Kidney capillary endothelial cell (primary cell): ENCODE measurements around the gene TMEM50A.
A peak's percentile ranks its signal among the peaks of the same experiment; 100 is the strongest.
"Not testable (repeated sequence)": the region's sequence is repeated elsewhere in the genome, so short reads cannot be mapped to it uniquely, and the experiment has no call there.

Source experiments
- DNase-seq: peaks from one replicate; pipeline ENCODE4 v3.0.0-alpha.2; 2018; ENCODE audit warnings: low spot score

Gene TMEM50A

DNA sequence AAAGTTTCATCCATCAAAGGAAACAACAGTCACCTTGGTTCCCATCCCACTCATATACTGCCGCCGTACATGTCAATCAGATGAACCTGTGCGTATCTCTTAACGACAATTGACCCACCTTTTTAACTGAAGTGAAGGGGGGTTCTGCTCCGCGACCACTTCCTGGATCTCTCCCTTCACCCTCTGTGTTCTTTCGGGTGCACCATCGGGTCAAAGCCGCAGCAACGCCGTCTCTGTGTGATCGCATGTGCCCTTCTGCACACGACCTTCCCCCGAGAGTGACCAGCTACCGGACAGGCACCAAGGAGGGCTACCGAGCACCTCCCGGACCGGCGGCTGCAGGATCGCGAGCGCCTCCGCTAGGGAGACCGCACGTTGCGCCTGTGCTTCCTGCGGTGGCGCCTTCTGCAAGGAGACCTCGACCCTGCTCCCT, 1.2 kb upstream of the TMEM50A start:
- not testable (repeated sequence) for DNase-seq

DNA sequence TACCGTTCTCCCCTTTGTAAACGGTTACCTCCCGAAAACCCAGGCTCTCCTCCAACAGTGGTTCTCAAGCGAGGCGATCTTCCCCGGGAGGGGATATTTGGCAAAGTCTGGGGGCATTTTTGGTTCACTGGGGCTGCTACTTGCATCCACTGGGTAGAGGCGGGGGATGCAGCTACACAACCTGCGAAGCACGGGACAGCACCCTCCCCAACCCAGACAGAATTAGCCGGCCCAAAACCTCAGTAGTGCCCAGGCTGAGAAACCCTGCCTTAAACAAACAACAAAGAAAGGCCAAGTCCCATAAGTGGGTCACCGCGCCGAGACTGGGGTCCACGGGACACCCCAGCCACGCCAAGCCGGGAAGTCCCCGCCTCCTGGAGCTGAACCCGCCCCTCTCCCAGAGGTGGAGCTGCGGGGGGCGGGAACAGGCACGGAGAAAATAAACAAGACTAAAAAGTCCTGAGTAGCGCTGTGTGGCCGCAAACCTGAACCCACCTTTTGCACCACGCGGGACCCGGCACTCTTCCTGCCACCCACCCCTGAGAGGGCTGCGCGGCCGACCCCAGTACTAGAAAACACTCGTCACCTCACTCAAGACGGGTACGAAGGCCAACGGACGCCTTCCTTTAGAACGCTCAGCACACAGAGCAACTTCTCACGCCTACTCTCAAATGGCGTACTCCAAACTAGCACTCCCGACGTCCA, 499 bp upstream of the TMEM50A start:
- DNase-seq, result not testable (repeated sequence)

DNA sequence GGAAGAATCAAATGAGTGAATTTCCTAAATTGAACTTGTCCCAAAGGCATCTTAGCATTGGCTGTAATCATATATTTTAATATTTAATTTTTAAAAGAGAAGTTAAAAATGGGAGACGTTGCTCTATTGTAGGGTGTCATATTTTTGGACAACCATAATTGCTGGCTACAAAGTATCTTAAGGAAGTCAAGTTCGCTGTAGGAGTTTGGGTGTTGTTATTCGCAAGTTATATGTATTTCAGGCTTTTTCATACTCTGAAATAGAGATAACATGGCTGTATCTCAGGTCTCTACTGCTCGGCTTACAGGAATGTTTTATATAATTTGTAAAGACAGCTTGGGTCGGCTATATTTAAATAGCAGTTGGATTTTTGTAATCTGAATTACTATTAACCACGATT, 852 bp downstream of the TMEM50A start:
- peak; percentile 41 for DNase-seq

DNA sequence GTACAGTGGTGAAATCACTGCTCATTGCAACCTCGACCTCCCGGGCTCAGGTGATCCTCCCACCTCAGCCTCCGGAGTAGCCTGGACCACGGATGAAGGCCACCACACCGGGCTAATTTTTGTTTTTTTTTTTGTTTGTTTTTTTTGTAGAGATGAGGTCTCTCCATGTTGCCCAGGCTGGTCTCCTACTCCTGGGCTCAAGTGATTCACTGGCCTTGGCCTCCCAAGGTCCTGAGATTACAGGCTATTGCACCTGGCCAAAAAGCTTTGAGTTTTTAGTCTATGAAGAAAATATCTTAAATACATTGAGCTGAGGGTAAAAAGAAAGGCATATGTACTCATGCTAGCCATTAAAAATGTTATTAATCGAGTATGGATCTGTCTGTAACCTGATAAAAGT, 3.6 kb downstream of the TMEM50A start:
- DNase-seq, result no peak

DNA sequence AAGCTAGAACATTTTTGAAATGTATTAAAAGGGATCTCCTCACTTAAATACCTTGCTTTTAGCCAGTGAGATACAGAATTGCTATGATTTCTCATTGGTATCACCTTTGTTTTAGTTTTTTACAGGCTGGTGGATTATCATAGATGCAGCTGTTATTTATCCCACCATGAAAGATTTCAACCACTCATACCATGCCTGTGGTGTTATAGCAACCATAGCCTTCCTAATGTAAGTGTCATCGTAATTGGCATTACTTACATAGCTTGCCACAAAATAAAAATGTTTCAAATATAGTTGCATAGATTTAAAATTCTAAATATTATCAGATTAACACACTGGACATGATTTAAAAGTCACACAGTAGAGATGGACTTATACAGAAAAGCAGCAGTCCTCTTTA, 4.7 kb downstream of the TMEM50A start:
- DNase-seq, result no peak

DNA sequence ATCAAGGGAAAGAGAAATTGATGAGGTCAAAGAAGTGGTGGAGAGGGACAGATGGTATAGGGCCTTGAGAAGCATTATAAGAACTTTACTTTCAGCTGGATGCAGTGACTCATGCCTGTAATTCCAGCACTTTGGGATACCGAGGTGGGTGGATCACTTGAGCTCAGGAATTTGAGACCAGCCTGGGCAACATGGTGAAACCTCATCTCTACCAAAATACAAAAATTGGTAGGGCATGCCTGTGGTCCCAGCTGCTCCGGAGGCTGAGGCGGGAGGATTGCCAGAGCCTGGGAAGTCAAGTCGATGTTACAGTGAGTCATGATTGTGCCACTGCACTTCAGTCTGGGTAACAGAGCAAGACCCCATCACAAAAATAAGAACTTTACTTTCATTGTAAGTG, 5.7 kb downstream of the TMEM50A start:
- DNase-seq, result no peak

DNA sequence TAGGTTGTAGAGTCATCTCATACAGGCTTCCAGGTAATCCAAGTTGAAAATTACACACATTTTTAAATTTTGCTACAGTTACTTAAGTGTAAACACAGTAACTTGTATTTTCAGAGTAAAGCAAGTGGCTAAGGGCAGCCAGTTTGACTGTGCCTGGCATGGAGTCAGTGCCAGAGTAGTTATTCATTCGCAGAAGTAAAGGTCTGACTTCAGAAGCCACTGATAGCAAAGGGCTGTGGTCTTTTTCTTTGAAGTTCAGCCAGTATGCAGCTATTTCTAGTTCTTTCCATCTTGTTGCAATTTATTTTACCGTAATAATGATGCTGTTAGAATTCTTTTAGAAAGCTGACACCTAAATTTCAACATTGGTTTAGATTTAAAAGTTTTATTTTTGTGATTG, 9.4 kb downstream of the TMEM50A start:
- no peak for DNase-seq

DNA sequence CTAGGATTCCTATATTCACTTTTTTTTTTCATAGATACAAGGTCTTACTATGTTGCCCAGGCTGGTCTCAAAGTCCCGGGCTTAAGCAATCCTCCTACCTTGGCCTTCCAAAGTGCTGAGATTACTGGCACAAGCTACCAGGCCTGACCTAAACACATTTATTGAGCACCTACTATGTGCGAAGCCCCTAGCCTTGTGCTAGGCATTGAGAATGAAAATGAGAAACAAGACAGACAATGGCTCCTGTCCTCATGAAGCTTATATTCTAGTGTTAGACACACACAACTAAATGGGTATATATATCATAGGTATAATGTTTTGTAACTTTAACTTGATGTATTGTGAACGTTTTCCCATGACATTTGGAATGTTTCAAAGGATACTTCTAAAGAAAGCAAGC, 11.5 kb downstream of the TMEM50A start:
- no peak for DNase-seq

DNA sequence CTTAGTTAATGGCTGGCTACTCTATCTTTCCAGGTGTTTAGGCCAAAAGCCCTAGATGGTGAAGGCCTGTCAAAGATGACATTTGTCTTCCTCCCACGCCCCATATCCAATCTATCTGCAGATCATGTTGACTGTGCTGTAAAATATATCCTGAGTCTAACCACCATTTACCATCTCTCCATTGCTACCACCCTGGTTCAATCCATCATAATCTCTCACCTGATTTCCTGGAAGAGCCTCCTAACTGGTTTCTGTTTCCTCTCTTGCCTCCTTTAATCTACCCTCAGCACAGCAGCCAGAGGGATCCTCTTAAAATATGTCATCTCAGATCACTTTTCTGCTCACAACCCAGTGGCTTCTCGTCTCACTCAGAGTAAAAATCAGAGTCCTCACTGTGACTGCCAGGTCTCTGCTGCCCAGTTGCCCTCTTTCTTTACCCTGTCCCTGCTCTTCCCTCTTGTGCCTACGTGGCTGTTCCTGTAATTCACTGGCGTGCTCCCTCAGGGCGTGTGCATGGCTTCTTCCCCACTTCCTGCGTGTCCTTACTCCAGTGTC, 17.8 kb downstream of the TMEM50A start:
- no peak for DNase-seq

DNA sequence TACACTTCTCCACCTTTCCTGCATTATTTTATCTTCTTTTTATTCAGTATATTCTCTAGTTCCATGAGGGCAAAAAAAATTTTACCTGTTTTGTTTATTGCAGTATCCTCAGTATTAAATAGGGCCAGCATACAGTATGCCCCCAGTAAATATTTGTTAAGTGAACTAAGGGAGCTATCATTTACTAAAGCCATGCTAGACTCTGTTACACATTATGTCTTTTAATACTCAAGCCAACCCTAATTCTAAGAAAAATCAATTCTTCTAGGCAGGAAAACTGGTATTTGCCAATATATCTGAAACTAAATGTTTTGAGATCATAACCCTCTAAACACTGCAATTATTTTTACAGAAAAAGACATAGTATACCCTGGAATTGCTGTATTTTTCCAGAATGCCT, 18.3 kb downstream of the TMEM50A start:
- no peak for DNase-seq

DNA sequence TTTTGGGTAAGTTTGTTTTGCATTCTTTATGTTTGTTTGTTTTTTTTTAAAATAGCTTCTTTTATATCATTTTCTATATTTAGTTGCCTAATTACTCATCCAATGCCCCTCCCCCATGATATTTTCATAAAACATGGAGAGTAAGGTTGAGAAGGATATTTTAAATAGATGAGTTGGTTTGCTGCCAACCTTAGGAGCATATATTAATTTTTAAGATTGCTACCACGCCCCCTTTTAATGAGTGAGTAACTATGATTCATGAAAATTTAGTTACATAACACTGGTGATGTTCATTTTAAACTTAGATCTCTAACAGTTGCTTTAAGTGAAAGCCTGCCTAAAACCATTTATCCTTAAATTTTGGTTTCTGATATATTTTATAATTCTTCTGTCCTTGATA, 18.7 kb downstream of the TMEM50A start:
- DNase-seq, result no peak

DNA sequence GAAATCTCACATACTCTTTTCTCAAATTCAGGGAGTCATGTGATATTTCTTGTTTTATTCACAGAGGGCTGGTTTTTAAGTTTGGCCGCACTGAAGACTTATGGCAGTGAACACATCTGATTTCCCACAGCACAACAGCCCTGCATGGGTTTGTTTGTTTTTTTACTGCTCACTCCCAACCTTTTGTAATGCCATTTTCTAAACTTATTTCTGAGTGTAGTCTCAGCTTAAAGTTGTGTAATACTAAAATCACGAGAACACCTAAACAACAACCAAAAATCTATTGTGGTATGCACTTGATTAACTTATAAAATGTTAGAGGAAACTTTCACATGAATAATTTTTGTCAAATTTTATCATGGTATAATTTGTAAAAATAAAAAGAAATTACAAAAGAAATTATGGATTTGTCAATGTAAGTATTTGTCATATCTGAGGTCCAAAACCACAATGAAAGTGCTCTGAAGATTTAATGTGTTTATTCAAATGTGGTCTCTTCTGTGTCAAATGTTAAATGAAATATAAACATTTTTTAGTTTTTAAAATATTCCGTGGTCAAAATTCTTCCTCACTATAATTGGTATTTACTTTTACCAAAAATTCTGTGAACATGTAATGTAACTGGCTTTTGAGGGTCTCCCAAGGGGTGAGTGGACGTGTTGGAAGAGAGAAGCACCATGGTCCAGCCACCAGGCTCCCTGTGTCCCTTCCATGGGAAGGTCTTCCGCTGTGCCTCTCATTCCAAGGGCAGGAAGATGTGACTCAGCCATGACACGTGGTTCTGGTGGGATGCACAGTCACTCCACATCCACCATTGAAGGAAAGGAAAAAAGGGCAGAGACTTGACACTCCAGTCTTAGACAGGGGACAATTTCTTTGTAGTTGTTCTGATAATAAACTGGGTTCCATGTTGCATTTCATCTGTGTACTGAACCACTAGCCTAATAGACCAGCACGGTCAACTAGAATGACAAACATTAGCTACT, 22.8 kb downstream of the TMEM50A start:
- DNase-seq, result peak; percentile 77

DNA sequence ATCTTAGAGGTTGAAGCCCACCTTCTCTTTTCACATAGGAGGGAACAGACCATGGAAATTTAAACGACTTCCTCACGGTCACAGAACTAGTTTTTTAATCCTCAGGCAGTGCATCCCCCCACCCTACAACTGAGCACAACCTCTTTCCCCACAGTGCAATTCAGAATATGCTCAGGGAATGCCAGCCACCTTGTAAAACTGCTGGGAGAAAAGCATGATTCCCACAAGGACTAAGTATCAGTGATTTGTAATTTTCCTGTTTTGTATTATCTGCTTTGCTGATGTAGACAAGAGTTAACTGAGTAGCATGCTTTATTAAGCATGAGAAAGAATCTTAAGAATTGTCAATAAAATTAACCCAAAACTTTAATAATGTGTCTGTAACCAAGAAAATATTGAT, 23.8 kb downstream of the TMEM50A start:
- DNase-seq, result no peak

DNA sequence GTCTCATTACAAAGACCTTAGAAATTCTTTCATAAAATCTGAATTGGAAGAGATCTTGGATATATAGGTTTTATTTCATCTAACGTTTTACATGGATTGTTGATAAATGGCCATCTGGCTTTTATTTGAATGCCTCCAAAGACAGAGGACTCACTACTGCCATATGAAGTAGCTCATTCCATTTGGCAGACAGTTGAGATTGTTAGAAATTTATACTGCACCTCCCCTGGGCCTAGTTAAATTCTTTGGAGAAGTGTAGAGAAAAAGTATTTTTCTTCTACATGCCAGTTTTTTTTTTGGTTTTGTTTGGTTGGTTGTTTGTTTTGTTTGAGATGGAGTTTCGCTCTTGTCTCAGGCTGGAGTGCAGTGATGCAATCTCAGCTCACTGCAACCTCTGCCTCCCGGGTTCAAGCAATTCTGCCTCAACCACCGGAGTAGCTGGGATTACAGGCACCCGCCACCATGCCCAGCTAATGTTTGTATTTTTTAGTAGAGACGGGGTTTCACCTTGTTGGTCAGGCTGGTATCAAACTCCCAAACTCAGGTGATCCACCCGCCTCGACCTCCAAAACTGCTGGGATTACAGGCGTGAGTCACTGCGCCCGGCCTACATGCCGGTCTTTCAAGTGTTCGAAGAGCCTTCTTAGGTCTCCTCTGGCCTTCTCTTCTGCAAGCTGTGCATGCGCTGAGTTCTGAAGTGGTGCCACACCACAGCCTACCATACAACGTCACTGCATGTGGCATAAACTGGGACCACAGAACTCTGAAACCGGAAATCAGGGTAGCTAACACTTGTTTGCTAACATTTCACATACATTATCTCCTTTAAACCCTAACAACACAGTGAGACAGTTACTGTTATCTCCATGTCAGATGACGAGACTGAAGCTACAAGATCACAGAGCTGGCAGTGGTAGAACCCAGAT, 24.8 kb downstream of the TMEM50A start:
- not testable (repeated sequence) for DNase-seq

DNA sequence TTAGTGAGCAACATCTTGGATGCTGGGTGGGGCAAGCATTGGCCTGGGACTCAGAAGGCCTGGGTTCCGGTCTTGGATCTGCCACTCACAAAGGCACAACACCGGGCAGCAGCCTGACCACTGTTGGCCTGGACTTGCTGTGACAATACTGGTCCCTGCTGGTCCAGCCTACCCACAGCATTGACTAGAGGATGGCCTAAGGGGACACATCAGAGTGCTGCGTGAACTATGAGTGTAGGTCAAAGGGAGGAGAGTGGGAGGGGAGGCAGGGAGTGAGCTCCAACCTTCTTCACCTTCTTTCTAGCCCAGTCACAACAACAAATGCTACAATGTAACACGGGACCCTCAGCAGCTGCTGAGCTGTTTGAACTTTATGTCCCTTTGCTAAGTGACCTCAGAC, 31.1 kb downstream of the TMEM50A start:
- no peak for DNase-seq

DNA sequence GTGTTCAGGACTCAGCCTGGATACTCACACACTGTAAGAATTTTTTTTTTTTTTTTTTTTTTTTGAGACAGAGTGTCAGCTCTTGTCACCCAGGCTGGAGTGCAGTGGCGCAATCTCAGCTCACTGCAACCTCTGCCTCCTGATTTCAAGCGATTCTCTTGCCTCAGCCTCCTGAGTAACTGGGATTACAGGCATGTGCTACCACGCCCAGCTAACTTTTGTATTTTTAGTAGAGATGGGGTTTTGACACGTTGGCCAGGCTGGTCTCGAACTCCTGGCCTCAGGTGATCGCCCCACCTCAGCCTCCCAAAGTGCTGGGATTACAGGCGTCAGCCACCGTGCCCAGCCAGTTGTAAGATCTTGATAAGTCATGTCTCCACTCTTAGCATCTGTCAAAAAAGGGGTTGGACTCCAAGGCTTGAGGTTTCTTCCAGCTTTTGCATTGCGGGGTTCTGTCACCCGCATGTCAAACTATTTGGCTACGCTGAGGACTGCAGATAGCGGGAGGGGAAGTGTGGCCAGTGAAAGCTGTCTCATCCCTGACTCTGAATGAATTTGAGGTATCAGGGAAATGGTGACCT, 31.6 kb downstream of the TMEM50A start:
- DNase-seq, result not testable (repeated sequence)

DNA sequence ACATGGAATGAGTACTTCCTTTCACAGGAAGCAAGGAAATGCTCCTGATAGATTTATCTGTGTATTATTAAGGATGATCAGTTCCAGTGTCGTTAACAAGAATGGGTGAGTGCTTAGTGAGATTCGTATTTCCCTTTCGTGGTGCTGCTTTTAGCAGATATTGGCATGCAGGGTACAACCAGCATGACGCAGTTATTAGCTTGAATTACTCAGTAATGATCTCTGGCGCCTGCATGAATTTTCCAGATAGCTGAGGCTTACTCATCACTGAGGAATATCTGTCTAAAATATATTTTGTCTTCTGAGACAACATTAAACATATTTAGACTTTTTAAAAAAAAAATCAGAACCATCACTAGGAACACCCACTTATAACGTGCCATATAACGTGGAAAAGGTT, 33.6 kb downstream of the TMEM50A start:
- peak; percentile 33 for DNase-seq

DNA sequence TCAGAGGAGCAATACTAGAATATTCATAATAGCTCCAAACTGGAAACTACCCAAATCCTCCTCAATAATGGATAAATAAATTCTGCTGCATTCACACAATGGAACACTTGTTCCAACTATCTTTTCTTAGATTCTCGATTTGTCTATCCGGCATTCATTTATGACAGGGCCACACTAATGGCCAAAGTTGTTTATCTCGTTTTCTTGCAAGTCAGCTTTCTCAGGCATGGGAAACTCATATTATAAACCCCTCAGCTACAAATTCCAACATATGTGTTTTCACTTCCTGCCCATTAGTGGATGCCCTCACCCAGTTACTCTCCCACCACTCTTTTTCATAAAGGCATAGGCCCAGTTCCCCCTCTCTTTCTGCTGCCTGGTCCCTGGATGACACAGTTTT, 40.2 kb downstream of the TMEM50A start:
- DNase-seq, result not testable (repeated sequence)

DNA sequence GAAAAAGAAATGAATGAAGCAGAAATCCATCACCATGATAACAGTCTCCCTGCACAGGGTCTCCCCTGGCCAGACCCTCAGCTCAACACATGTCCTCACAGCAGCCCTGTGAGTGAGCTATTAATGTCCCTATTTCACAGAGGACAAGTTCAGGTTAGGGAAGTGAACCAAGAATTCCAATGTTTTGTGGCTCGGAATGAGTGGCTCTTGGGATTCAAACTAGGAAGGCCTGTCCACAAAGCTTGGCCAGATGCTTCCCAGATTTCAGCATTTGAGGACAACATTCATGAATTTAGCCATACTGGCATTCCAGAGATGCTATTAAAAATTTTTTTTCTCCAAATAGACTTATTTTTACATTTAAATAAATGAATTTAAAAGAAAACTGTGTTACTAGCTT, 44.4 kb downstream of the TMEM50A start:
- DNase-seq, result not testable (repeated sequence)

DNA sequence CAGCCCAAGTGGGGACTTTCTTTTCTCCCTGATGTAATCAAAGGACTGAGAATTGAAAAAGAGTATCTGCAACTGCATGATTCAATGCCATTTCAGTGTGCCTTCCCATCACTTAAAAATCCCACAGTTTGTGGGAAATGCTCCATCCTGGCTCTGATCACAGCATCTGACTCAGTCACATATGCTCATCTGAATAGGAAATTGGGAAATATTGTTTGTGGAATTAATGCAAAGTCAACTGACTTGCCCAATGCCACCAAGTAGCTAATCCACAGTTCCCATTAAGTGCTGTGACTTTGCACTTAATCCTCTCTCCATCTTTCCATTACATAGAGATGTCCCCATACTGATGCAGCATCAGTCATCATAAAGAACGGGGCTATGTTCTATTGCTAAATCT, 45.0 kb downstream of the TMEM50A start:
- DNase-seq, result not testable (repeated sequence)

DNA sequence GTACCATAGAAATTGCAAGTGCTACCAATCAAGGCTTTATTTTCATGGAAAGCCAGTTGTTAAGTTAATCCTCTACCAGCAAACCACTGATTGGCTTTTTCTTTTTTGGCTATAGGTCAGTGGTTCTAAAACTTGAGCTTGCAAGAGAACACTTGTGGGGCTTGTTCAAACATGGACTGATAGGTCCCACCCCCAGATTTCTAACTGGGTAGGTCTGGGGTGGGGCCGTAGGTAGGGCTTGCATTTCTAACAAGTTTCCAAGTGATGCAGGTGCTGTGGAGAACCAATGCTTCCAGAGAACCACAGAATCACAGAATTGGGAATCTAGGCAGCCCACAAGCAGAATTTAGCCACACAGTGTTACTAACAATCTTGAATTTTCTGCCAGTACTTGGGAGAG, 45.7 kb downstream of the TMEM50A start:
- not testable (repeated sequence) for DNase-seq
